Stimulated activated CD4-positive, alpha-beta T cell treated with anti-CD3 and anti-CD28 coated beads, Interleukin-12 subunit alpha, Interleukin-12 subunit beta, amount 100 ng/mL, for 24 hours (primary cell): ENCODE measurements around the gene AGPS.
"Not testable (repeated sequence)": the region's sequence is repeated elsewhere in the genome, so short reads cannot be mapped to it uniquely, and the experiment has no call there.

Source experiments
- DNase-seq, 2 experiments: peaks; one replicate each; pipeline ENCODE4 v3.0.0-alpha.2; 2020; ENCODE audit warnings: low read depth in 2 of 2

AGPS gene

DNA sequence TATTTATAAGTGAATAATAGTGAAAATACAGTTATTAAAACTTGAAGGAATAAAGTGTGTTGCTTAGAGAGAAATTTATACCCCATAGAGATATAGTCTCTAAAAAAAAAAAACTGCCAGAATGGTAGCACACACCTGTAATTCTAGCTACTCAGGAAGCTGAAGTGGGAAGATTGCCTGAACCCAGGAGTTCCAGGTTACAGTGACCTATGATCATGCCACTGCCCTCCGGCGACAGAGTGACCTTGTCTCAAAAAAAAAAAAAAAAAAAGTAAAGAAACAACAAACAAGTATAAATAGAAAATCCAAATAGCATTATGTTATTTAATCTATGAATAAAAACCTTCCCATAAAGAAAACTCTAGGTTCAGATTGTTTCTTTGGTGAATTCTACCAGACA, 7.4 kb upstream of the AGPS start:
- no peak for DNase-seq

- no peak for DNase-seq
Observed at GRCh38 chr2:177391822-177392372, 676 bp upstream of the AGPS start.

- no peak for DNase-seq
Observed at GRCh38 chr2:177393203-177393755, 706 bp downstream of the AGPS start.

DNA sequence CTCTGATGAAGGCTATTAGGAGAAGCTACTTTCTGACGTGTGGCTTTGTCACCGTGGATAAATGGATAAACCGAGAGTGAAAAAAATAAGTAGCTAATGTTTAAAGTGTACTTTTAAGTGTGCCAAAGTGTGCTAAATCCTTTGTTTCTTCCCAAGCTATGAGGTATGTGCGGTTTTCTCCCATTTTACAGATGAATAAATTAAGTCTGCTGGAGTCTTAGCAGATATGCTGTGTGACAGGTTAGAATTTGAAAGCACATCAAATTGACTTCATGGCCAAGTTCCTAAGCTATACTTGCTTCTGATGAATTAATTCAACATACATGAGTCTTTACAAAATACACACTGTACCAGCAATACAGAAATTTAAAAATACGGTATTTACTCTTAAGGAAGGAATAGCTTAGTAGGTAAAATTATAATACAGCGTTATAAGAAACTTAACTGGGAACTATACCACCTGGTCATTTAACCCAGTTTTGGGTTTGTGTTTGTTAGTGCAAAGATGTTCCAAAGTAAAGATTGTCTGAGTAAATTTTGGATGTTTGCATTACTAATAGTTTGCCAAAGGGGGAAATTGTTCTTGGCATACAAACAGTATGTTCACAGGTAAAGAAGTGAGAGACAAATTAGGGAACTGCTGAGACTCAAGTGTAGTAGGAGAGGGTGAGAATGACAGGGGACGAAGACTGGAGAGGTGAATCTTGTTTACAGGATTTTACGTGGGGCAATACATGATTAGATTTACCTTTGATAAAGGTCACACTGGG, 1.4 kb downstream of the AGPS start:
- no peak for DNase-seq

DNA sequence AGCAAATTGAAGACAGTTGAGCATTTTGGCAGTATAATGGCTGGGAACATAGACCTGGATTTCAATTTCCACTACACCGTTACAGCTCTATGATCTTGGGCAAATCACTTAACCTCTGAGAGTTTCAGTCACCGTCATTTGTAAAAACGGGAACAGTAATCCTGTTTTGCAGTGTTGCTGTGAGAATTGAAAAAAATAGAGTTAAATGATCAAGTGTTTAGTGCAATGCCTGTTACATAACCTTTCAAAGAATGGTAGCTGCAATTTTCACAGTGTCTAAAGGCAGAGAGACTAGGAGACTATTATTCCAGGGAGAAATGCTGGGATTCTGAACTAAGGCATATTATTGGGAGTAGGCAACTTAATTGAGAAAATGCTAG, 2.0 kb downstream of the AGPS start:
- DNase-seq = no peak

- no peak for DNase-seq
Observed at GRCh38 chr2:177395351-177396065, 2.9 kb downstream of the AGPS start.

GRCh38 chr2:177396703-177397460, 4.3 kb downstream of the AGPS start:
- no peak for DNase-seq

DNA sequence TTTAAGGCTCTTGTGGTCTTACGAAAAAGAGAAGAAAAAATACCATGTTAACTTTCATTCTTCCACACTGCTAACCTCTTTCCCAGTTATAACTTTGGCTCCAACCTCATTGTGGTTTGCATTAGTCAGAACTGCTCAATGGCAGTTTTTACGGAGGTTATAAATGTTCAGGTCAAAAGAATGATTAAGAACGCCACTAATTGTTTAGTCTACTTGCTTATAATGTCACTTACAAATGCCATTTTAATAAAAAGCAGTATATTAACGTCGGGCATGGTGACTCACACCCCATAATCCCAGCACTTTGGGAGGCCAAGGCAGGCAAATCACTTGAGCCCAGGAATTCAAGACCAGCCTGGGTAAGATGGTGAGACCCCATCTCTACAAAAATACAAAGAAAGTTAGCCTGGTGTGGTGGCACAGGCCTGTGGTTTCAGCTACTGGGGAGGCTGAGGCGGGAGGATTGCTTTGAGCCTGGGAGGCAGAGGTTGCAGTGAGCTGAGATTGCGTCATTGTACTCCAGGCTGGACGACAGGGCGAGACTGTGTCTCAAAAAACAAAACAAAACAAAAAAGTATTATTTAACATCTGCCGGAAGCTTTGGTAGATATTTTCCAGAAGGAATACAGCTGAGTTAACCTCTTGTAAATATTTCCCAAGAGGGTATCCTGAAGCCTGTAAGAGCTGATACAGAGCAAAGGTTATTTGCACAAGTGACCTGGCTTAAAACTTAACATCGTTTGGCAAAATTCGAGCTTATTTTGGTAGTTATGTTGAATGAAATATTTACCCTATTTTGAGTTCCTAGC, 5.1 kb downstream of the AGPS start:
- no peak for DNase-seq

DNA sequence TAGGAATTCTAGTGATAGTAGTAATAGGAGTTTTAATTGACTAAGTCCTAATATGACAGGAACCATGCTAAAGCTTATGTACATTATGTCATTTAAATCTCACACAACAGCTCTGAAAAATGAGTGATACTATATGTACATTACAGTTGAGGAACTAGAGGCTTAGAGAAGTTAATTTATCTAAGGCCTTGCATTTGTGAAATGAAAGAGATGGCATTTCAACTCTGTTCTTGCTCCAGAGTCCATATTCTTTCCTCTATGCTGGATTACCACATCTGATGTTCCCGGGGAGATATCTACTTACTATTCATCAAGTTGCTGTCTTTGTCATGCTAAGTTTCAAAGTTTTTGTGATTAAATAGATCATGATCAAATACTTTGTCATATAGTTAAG, 5.7 kb downstream of the AGPS start:
- DNase-seq = no peak

DNA sequence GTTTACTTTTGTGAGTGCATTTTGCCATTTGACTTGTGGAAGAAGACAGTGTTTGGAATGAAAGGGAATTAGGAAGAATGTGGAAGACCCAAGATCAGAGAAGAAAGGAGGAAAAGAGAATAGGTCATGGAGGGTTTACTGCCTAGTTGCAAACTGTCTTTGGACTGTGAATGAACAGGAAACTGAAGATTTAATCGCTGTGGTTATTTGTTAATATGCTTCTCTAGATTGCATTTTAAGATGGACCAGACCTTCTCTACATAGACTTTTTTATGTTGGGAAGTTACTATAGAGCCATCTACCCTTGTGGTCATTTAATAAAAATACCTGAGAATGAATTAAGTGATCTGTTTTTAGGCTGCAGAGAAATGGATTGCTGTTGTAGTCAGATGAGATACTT, 6.2 kb downstream of the AGPS start:
- DNase-seq = no peak

DNA sequence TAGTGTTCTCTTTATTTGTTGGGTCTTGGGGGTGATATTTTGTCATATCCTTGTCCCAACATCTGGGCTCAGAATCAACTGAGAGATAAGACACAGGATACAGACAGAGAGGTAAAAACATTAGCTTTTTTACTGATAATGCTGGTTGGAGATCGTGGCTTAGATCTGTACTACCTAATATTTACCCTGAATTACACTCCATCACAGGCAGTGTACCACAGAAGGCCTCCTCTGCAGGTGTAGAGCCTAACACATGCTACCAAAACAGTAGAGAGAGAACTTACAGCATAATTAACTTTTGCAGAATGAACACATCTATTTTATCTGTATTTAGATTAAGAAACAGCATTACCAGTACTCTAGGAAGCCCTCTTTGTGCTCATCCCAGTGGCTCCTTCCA, 6.8 kb downstream of the AGPS start:
- no peak for DNase-seq

- no peak for DNase-seq
Observed at GRCh38 chr2:177400337-177400923, 7.9 kb downstream of the AGPS start.

DNA sequence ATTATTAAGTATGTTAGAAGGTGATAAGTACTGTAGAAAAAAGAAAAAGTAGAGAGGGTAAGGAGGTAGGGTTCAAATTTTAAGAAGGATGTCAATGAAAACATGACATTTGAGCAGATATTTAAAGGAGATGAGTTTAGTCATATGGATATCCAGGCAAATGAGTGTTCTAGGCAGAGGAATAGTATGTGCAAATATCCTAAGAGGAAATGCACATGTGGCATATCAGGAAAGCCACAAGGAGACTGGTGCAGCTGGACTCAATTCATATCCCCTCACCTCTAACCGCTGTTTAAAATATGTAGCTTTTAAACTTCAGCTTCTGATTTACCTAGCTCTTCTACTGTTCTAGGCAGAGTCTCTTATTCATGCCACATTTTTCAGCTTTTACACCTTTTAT, 9.5 kb downstream of the AGPS start:
- DNase-seq = no peak

DNA sequence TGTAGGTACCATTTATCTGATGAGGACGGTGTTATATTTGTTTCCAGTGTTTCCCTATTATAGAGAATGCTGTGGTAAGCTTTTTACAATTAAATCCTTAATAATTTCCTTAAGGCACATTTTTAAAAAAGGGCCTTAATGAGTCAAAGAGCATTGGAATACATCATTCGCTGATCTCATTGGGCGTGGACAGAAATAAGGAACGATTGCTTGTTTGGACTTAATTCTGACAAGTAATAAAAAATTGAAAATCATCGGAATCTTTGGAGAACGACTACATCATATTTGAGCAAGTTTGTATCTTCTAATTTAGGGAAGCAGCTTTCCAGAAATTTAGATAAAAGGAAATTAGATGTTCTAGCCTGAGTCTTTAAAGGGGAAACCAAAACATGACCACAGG, 11.3 kb downstream of the AGPS start:
- no peak for DNase-seq

DNA sequence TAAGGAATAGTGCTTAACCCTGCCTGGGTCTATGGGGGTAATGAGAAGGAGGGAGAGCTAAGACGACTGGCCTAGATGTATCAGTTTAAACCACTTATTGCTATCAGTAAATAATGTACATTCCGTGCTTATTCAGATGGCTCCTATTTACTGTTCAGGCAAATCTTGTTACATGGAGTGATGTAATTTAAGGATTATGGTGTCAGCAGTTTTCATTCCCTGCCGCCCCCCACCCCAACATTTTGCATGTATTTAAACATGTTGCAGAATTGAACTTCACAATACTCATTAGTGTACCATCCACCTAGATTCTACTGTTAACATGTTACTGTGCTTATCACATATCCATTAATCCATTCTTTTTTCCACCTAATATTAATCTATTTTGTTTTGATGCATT, 11.7 kb downstream of the AGPS start:
- no peak for DNase-seq

- no peak for DNase-seq
Observed at GRCh38 chr2:177405029-177405692, 12.6 kb downstream of the AGPS start.

- no peak for DNase-seq
Observed at GRCh38 chr2:177406182-177406581, 13.6 kb downstream of the AGPS start.

GRCh38 chr2:177407031-177407430, 14.5 kb downstream of the AGPS start:
- DNase-seq = no peak

DNA sequence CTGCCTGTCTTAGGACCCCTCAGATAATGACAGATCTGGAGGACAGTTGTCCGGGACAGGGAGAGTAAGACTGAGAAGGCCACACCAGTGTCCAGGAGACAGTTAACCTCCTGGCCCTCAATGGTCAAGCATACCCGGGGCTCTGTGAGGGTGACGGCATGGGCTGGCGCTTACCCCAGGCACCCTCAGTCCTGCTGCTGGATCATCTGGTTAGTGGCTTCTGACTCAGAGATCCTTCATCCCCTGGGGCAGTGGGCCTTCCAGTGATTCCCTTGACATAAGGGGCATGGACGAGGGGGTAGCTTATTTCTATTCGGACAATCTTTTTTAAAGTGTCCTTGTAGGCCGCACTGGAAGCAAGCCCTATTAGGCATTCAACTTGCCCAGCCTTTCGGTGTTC, 18.1 kb downstream of the AGPS start:
- DNase-seq = not testable (repeated sequence)

DNA sequence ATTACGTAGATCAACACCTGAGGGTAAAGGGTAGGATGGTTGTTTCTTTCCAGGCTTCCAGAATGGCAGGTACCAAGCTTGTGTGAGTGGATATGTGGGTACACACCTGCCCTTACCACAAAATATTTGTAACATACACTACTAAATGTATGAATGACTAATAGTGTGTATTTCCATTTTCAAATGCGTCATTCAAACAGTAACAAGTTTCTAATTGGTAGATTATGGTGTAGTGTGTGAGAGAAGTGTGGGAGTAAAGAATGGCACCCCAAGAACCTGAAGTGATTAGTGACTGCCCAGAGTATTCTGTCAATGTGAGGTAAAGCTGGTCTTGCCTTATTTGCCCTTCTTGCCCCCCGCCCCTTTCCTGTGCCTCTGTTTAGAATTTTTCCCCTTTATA, 21.1 kb downstream of the AGPS start:
- no peak for DNase-seq
